Right ventricle myocardium inferior (tissue), 1 donor: ENCODE data around the gene NYAP1. TPM values are rescaled to one million over a fixed set of nuclear protein-coding genes. Genes with fewer than 3 reads are reported as not detected.

Experiments used
- ATAC-seq: fragments of 200-7000 bp; cut with Tn5 transposase; one replicate; pipeline ENCODE4 v1.9.1; 2020; ENCODE audit warnings: mild to moderate bottlenecking, moderate library complexity
- DNase-seq: peaks from one replicate; pipeline ENCODE4 v3.0.0; 2021; ENCODE audit errors: missing footprints
- intact Hi-C: fragments of 100-400 bp; cut with DNase I; formaldehyde crosslinking; loops from one replicate; pipeline ENCODE4 v1.11.0; 2022
- total RNA-seq: library from RNA; stranded (reverse); fragmentation: NEBNext Ultra II Directional; extraction: Animal tissue kit (Norgen Biotek cat#: 25700); gene quantifications from one replicate; pipeline ENCODE4 v1.2.1, GENCODE V29; 2021
- donor health status: DM: no; HTN: yes; CAD: no; lungs with severe emphysema.

NYAP1 gene
- total RNA-seq, 1 donor from 2014 or later, result 0.54 TPM

DNA sequence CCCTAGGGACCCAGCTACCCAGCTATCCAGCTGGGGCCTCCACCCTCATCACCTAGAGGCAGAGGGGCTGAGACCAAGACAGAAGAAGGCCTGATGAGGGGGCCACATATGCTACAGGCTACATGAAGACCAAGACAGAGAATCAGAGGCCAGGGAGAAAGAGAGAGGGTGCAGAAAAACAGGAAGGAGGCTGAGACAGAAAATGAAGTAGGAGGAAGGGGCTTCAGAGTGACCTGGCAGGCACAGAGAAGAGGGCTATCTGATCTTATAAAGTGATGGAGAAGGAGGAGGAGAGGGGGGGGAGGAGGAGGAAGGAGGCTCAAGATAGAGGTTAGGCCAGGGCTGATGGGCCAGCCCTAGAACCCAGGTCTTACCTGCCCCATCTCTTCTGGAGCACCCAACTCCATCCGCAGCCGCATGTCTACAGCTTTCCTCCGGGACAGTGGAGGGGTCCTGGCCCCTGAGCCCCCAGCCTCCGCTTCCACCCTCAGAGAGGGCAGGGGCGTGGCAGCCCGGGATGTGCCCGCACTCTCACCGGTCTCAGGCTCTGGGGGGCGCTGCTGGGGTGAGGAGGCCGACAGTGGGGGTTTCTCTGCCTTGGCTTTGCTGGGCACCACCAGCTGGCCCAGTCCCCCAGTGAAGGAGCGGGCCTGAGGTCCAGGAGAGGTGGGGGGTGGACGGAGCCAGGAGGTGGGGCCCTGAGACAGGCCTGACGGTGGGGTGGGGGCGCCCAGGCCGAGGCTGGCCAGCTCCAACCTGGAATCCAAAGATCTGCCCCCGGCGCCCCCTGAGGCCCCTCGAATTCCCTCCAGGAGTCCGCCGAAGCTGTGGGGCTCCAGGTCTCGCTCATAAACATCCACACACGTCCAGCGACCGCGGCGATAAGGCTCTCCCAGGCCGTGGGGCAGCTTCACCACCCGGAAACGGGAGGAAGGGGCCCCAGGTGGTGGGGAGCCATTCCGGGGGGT, 6.5 kb upstream of the NYAP1 start:
- intact Hi-C loops, result no loop called here
- ATAC-seq, result no peak
- DNase-seq, result peak; percentile 54

DNA sequence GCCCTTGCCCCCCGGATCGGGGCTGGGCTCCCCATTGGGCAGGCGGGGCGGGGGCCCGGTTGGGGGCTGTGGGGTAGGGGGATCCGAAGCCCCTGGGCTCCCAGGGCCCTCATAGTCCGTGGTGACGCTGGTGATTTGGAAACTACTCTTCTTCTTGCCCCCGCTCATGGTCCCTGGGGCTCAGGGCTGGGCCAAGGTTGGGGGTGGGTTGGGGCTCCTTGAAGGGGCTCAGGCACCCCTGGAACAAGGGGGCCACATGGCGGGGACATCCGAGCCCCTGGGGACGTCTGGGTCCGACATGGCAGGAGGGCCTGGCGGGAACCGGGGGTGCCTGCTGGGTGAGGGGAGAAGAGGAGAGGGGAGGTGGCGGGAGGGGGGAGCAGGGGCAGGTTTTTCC, 5.9 kb upstream of the NYAP1 start:
- ATAC-seq, result no peak
- intact Hi-C loops, result no loop called here
- peak; percentile 67 for DNase-seq

GRCh38 chr7:100478958-100479660, 4.6 kb upstream of the NYAP1 start, which contains the start of gene TSC22D4:
TSS of gene TSC22D4 (minus strand) at chr7:100479214. CDS start at chr7:100478038, 1,176 bp downstream.
- peak; percentile 97 for DNase-seq
- ATAC-seq, result peak; percentile 92
- intact Hi-C loops, result loop anchor here (1.0 kb wide), 1 partner anchor 10 kb away; no protein-coding TSS in a partner anchor

DNA sequence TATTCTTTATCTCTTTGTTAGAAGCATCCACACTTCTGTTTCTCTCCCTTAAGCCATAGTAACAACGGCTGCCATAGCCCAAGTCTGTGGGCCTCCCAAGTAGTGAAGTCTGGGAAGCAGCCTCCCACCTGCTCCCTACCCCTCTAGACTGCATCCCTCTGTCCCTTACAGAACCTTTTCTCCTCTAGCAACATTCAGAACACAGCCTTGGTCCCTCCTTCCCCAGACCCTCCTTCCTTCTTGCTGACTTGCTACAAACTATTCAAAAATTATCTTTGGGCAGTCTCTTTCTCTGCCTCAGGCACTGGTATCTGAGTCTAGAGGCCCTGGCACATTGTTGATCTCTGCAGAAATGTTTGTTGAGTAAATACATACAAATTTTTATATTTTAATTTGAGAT, 2.3 kb upstream of the NYAP1 start:
- DNase-seq (no peak), ATAC-seq (no peak)
- intact Hi-C loops, result no loop called here

DNA sequence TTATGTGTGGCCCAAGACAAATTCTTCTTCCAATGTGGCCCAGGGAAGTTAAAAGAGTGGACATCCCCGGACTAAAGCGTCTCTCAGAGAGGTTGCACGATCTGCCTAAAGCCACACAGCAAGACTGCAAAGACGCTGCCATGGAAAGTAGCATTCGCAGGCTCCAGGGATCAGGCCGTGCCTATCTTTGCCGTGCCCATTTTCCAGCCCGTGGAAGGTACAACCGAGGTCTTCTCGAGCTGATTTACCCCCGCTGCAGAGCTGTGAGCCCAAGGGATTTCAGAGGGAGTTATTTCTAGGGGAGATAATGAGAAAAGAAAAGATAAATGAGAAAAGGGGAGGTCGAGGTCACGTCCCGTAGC, 1.0 kb upstream of the NYAP1 start:
- ATAC-seq, result no peak
- intact Hi-C loops, result loop anchor here (1.0 to 2.0 kb wide), 2 partner anchors 17 to 56 kb away; partner anchors contain the start of gene AGFG2
- DNase-seq, result no peak

- intact Hi-C loops, result loop anchor here (1.0 to 2.0 kb wide), 2 partner anchors 18 to 56 kb away; partner anchors contain the start of gene AGFG2
- ATAC-seq (peak; percentile 59), DNase-seq (peak; percentile 86)
These were observed 521 bp upstream of the NYAP1 start for GRCh38 chr7:100483090-100483721.

DNA sequence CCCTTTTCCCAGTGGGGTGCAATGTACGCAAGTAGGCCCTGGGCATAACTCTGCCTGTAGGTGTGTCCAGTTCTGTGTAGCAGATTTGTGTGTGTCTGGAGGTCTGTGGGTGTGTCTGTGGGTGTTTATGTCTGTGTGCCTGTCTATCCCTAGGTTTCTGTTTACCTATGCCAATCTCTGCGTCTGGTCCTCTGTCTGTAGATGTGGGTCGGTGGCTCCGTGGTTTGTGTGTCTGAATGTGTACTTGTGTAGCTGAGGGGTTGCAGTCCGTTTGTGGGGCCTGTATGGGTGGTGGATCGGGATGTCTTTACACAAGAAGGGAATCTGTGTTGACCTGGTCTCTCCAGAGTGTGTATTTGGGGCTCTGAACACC, 932 bp downstream of the NYAP1 start:
- ATAC-seq (no peak), DNase-seq (no peak)
- intact Hi-C loops, result no loop called here

GRCh38 chr7:100485471-100485876, 1.7 kb downstream of the NYAP1 start:
- intact Hi-C loops, result no loop called here
- no peak for ATAC-seq
- DNase-seq, result peak; percentile 23

- DNase-seq (peak; percentile 48), ATAC-seq (no peak)
- intact Hi-C loops, result no loop called here
These were observed 2.4 kb downstream of the NYAP1 start for GRCh38 chr7:100486111-100486636.

DNA sequence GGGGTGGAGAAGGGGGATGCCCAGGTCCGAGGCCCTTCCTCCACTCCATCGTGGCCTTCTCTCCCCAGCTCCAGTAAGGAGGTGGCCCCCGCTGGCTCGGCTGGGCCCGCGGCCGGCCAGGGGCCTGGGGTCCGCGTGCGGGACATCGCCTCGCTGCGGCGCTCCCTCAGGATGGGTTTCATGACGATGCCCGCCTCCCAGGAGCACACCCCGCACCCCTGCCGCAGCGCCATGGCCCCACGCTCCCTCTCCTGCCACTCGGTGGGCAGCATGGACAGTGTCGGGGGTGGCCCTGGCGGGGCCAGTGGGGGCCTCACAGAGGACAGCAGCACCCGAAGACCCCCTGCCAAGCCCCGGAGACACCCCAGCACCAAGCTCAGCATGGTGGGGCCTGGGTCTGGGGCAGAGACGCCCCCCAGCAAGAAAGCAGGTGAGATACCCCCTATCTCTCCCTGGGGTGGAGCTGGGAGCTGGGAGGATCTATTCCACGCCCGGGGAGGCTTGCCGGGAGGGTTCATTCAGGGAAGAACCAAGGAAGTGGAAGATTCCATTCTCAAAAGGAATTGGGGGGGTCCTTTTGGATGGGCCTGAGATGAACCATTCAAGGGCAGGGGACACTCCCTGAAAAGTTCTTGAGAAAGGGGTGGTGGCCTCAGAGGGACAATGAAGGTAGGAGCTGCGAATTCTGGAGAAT, 3.2 kb downstream of the NYAP1 start:
- intact Hi-C loops, result no loop called here
- DNase-seq (peak; percentile 43), ATAC-seq (no peak)

- DNase-seq (no peak), ATAC-seq (no peak)
- intact Hi-C loops, result no loop called here
These were observed 4.8 kb downstream of the NYAP1 start for GRCh38 chr7:100488333-100489095.

GRCh38 chr7:100489121-100489520, 5.4 kb downstream of the NYAP1 start:
- no peak for ATAC-seq
- intact Hi-C loops, result no loop called here
- no peak for DNase-seq

GRCh38 chr7:100489824-100490223, 6.1 kb downstream of the NYAP1 start:
- intact Hi-C loops, result no loop called here
- ATAC-seq (no peak), DNase-seq (no peak)

DNA sequence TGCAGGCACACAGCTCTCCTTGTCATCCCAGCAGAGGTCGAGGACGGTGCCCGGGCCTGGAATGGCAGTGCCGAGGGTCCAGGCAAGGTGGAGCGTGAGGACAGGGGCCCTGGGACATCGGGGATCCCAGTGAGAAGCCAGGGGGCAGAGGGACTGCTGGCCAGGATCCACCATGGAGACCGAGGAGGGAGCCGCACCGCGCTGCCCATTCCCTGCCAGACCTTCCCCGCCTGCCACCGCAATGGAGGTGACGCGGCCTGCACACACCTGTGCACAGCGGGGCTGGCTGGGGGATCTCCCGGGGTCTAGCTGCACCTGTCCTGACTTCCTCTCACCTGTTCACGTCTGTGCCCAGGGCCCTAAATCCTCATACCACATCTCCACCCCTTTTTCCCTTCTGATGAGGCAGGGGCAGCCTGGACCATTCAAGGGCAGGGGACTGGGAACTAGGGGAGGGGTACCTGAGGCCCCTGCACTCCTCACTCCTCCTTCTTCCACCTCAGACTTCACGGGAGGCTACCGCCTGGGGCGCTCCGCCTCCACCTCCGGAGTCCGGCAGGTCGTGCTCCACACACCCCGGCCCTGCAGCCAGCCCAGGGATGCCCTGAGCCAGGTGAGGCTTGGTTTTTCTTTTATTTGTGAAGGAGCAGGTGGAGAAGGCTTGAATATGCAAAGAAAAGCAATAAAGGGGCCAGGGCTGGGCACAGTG, 6.9 kb downstream of the NYAP1 start:
- DNase-seq (no peak), ATAC-seq (no peak)
- intact Hi-C loops, result no loop called here

DNA sequence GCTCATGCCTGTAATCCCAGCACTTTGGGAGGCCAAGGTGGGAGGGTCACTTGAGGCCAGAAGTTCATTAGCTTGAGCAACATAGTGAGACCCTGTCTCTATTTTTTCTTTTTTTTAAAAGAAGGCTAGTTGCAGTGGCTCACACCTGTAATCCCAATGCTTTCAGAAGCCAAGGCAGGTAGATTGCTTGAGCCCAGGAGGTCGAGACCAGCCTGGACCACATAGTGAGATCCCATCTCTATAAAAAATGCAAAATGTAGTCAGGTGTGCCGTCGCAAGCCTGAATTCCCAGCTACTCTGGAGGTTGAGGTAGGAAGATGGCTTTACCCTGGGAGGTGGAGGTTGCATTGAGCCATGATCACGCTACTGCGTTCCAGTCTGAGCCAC, 7.5 kb downstream of the NYAP1 start:
- intact Hi-C loops, result no loop called here
- no peak for ATAC-seq

DNA sequence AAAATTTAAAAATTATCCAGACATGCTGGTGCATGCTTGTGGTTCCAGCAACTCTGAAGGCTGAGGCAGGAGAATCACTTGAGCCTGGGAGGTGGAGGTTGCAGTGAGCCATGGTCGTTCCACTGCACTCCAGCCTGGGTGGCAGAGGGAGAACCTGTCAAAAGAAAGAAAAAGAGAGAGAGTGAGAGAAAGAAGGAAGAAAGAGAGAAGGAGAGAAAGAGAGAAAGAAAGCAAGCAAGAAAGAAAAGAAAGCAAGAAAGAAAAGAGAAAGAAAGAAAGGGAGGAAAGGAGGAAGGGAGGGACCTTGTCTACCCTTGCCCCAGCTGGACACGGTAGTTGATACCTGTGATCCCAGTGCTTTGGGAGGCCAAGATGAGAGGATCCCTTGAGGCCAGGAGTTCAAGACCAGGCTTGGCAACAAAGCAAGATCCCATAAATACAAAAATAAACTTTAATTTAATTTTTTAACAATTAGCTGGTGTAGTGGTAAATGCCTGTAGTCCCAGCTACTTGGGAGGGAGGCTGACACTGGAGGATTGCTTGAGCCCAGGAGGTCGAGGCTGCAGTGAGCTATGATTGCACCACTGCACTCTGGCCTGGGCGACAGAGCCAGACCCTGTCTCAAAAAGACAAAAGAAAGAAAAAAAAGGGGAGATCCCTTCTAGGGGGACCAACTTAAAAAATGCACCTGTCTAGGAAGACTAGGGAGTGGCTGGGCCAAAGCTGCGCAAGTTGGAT, 9.2 kb downstream of the NYAP1 start:
- no peak for ATAC-seq
- intact Hi-C loops, result no loop called here

More for the DNA sequence above, 7.5 kb downstream of the NYAP1 start:
- no peak for DNase-seq

More for the DNA sequence above, 9.2 kb downstream of the NYAP1 start:
- no peak for DNase-seq
